H1 (cell line): ENCODE data around the gene ARHGAP10. TPM values are rescaled to one million over a fixed set of nuclear protein-coding genes. Genes with fewer than 3 reads are reported as not detected.

Experiments used
- CTCF ChIA-PET: fragments of 300-600 bp; sonication (Branson Sonifier 250); formaldehyde crosslinking; loops from one replicate; lab custom pipeline; 2021; ENCODE audit not compliant: partially characterized antibody; lab: Charles Lee
- POLR2A ChIA-PET: fragments of 300-600 bp; sonication (Branson Sonifier 250); formaldehyde crosslinking; loops from one replicate; lab custom pipeline; 2021; ENCODE audit warnings: inconsistent platforms; ENCODE audit not compliant: partially characterized antibody; lab: Charles Lee
- DNase-seq, 2 experiments: peaks; one replicate each; pipeline versions ENCODE4 v3.0.0 to v3.0.0-alpha.2; 2010 to 2022; ENCODE audit warnings: low spot score in 2 of 2, low read depth in 1 of 2, mixed read lengths in 1 of 2
- FAIRE-seq: peaks from 2 replicates; lab custom pipeline; 2011; peaks lifted over from hg19 to GRCh38; lab: Jason Lieb, UNC
- H2AFZ ChIP-seq: 2 replicates; pipeline ENCODE4 v1.8.1; 2012; ENCODE audit warnings: low read length, inconsistent platforms
- H2AK5ac ChIP-seq: 2 replicates; pipeline ENCODE4 v1.6.1; 2013; ENCODE audit warnings: low read depth, low read length
- H2BK120ac ChIP-seq: replicated peaks from 2 replicates; pipeline ENCODE3; 2013; ENCODE audit warnings: low read depth, low read length, inconsistent platforms
- H2BK12ac ChIP-seq: 2 replicates; pipeline ENCODE4 v1.6.1; 2013; ENCODE audit warnings: low read depth, low read length
- H2BK15ac ChIP-seq: 2 replicates; pipeline ENCODE4 v1.6.1; 2013; ENCODE audit warnings: low read length
- H2BK20ac ChIP-seq: 2 replicates; pipeline ENCODE4 v1.6.1; 2013; ENCODE audit warnings: low read length
- H2BK5ac ChIP-seq: 2 replicates; pipeline ENCODE4 v1.6.1; 2013; ENCODE audit warnings: low read depth, low read length
- H3K14ac ChIP-seq: 2 replicates; pipeline ENCODE4 v1.6.1; 2013; ENCODE audit warnings: inconsistent platforms; ENCODE audit not compliant: insufficient read length
- H3K18ac ChIP-seq: 2 replicates; pipeline ENCODE4 v1.6.1; 2013; ENCODE audit warnings: low read length; ENCODE audit errors: extremely low read depth
- H3K23ac ChIP-seq: 2 replicates; pipeline ENCODE4 v1.6.1; 2013; ENCODE audit warnings: inconsistent platforms; ENCODE audit not compliant: insufficient read length
- H3K23me2 ChIP-seq: 2 replicates; pipeline ENCODE4 v1.6.1; 2013; ENCODE audit warnings: low read depth, low read length
- H3K27ac ChIP-seq: 2 replicates; pipeline ENCODE4 v1.6.1; 2011; ENCODE audit warnings: low read depth, low read length, inconsistent platforms
- H3K27me3 ChIP-seq, 4 experiments: replicated peaks in 1 of 4; 1 replicate in 1 of 4; 2 replicates in 3 of 4; pipeline versions ENCODE4 v1.6.1 to v1.8.1; 2011 to 2013; ENCODE audit warnings: low read length in 3 of 4, mild to moderate bottlenecking in 3 of 4, inconsistent platforms in 2 of 4, mixed read lengths in 2 of 4, moderate library complexity in 1 of 4; ENCODE audit not compliant: control insufficient read depth in 3 of 4, insufficient read depth in 3 of 4; ENCODE audit errors: extremely low read depth in 1 of 4
- H3K36me3 ChIP-seq, 4 experiments: 2 replicates each; pipeline versions ENCODE4 v1.6.1 to v1.8.1; 2011 to 2013; ENCODE audit warnings: mild to moderate bottlenecking in 4 of 4, low read length in 3 of 4, moderate library complexity in 2 of 4, control low read depth in 1 of 4, inconsistent platforms in 1 of 4; ENCODE audit not compliant: insufficient read depth in 4 of 4, control insufficient read depth in 2 of 4
- H3K4ac ChIP-seq: replicated peaks from 2 replicates; pipeline ENCODE3; 2013; ENCODE audit warnings: low read length, low read depth, mixed read lengths, inconsistent platforms; ENCODE audit not compliant: insufficient read length
- H3K4me1 ChIP-seq, 4 experiments: replicated peaks in 1 of 4; 1 replicate in 1 of 4; 2 replicates in 3 of 4; pipeline versions ENCODE4 v1.6.1 to v1.8.1; 2011 to 2013; ENCODE audit warnings: low read length in 3 of 4, inconsistent platforms in 2 of 4, mixed read lengths in 1 of 4; ENCODE audit not compliant: insufficient read depth in 4 of 4, control insufficient read depth in 3 of 4
- H3K4me2 ChIP-seq, 2 experiments: 2 replicates each; pipeline versions ENCODE4 v1.6.1 to v1.8.1; 2011 to 2013; ENCODE audit warnings: low read depth in 2 of 2, low read length in 2 of 2, control low read depth in 1 of 2, inconsistent platforms in 1 of 2, mild to moderate bottlenecking in 1 of 2; ENCODE audit not compliant: insufficient read depth in 1 of 2
- H3K4me3 ChIP-seq, 4 experiments: fragments of 200-600, 300-600 bp in 1 of 4; sonication (generic), shearing (Covaris generic), sonication (Bioruptor Twin) in 1 of 4; 2 replicates each; pipeline versions ENCODE4 v1.5.1 to v1.8.1; 2011 to 2016; ENCODE audit warnings: low read length in 4 of 4, low read depth in 3 of 4, control low read depth in 2 of 4, inconsistent platforms in 2 of 4, mild to moderate bottlenecking in 2 of 4, mixed read lengths in 1 of 4, moderate library complexity in 1 of 4; ENCODE audit not compliant: insufficient read depth in 2 of 4; ENCODE audit errors: extremely low read depth in 1 of 4
- H3K56ac ChIP-seq: replicated peaks from 2 replicates; pipeline ENCODE3; 2013; ENCODE audit warnings: low read depth, mild to moderate bottlenecking, mixed read lengths, low read length, inconsistent platforms; ENCODE audit not compliant: insufficient read length
- H3K79me1 ChIP-seq: 2 replicates; pipeline ENCODE4 v1.6.1; 2013; ENCODE audit warnings: low read depth, low read length, control low read depth
- H3K79me2 ChIP-seq, 2 experiments: 2 replicates each; pipeline versions ENCODE4 v1.6.1 to v1.8.1; 2012 to 2013; ENCODE audit warnings: low read length in 2 of 2, mild to moderate bottlenecking in 2 of 2, inconsistent platforms in 1 of 2; ENCODE audit not compliant: insufficient read depth in 2 of 2, control insufficient read depth in 1 of 2
- H3K9ac ChIP-seq, 4 experiments: replicated peaks in 1 of 4; 1 replicate in 1 of 4; 2 replicates in 3 of 4; pipeline versions ENCODE4 v1.6.1 to v1.8.1; 2011 to 2013; ENCODE audit warnings: low read depth in 3 of 4, low read length in 3 of 4, control low read depth in 2 of 4, mild to moderate bottlenecking in 2 of 4, moderate library complexity in 2 of 4, inconsistent platforms in 1 of 4; ENCODE audit errors: extremely low read depth in 1 of 4
- H3K9me3 ChIP-seq, 2 experiments: 2 replicates each; pipeline versions ENCODE4 v1.6.1 to v1.8.1; 2012 to 2013; ENCODE audit warnings: mild to moderate bottlenecking in 2 of 2, moderate library complexity in 2 of 2, control low read depth in 1 of 2, inconsistent platforms in 1 of 2, low read depth in 1 of 2, low read length in 1 of 2, mixed read lengths in 1 of 2; ENCODE audit not compliant: insufficient read depth in 2 of 2
- H4K20me1 ChIP-seq, 2 experiments: replicated peaks in 1 of 2; 2 replicates each; pipeline versions ENCODE3 to v1.8.1; 2011 to 2013; ENCODE audit warnings: inconsistent platforms in 2 of 2, low read length in 2 of 2, mild to moderate bottlenecking in 1 of 2; ENCODE audit not compliant: insufficient read depth in 2 of 2, control insufficient read depth in 1 of 2
- H4K5ac ChIP-seq: 2 replicates; pipeline ENCODE4 v1.6.1; 2013; ENCODE audit warnings: low read length, low read depth, mixed read lengths, inconsistent platforms; ENCODE audit not compliant: insufficient read length
- H4K8ac ChIP-seq: 2 replicates; pipeline ENCODE4 v1.8.0; 2013; ENCODE audit warnings: mild to moderate bottlenecking, moderate library complexity, low read length, inconsistent platforms; ENCODE audit not compliant: insufficient read depth; ENCODE audit errors: extremely low read depth
- H4K91ac ChIP-seq: replicated peaks from 2 replicates; pipeline ENCODE3; 2013; ENCODE audit warnings: low read length, mixed read lengths, inconsistent platforms; ENCODE audit not compliant: insufficient read length
- ASH2L ChIP-seq: fragments of 200-600, 300-600 bp; sonication (generic); IDR thresholded peaks from one replicate; pipeline ENCODE4 v1.7.1; 2017; ENCODE audit warnings: low read length
- BACH1 ChIP-seq: IDR thresholded peaks from 2 replicates; pipeline ENCODE4 v1.6.1; 2012; ENCODE audit warnings: low read length, improper control_type of control experiment
- BRCA1 ChIP-seq: IDR thresholded peaks from 2 replicates; pipeline ENCODE4 v1.6.1; 2012; ENCODE audit warnings: low read depth, low read length, improper control_type of control experiment
- CBX5 ChIP-seq: fragments of 300-800, 300-1000 bp; sonication (generic); IDR thresholded peaks from 2 replicates; pipeline ENCODE4 v1.7.1; 2016; ENCODE audit warnings: antibody characterized with exemption, low read length, low read depth
- CHD2 ChIP-seq: IDR thresholded peaks from 2 replicates; pipeline ENCODE4 v1.6.1; 2012; ENCODE audit warnings: low read length, improper control_type of control experiment
- CTCF ChIP-seq, 3 experiments: IDR thresholded peaks; 1 replicate in 2 of 3; 2 replicates in 1 of 3; pipeline versions ENCODE4 v1.5.1 to v1.6.1; 2011; ENCODE audit warnings: low read length in 3 of 3, mild to moderate bottlenecking in 3 of 3, inconsistent platforms in 2 of 3, low read depth in 1 of 3, moderate library complexity in 1 of 3; ENCODE audit not compliant: insufficient read depth in 1 of 3; ENCODE audit errors: control extremely low read depth in 1 of 3
- EGR1 ChIP-seq: IDR thresholded peaks from 2 replicates; pipeline ENCODE4 v1.6.1; 2011; ENCODE audit warnings: low read depth, low read length, borderline replicate concordance
- JUND ChIP-seq: IDR thresholded peaks from 2 replicates; pipeline ENCODE4 v1.6.1; 2011; ENCODE audit warnings: mild to moderate bottlenecking, improper control_type of control experiment, low read length
- NANOG ChIP-seq: IDR thresholded peaks from 2 replicates; pipeline ENCODE4 v1.6.1; 2011; ENCODE audit warnings: low read length, low read depth, mild to moderate bottlenecking, inconsistent platforms; ENCODE audit not compliant: insufficient read depth, poor library complexity, severe bottlenecking
- RBBP5 ChIP-seq: IDR thresholded peaks from 2 replicates; pipeline ENCODE4 v1.7.1; 2012; ENCODE audit warnings: low read depth, mild to moderate bottlenecking, inconsistent platforms, low read length, moderate library complexity, borderline replicate concordance
- RXRA ChIP-seq: IDR thresholded peaks from 2 replicates; pipeline ENCODE4 v1.6.1; 2011; ENCODE audit warnings: low read depth, mild to moderate bottlenecking, low read length, moderate library complexity; ENCODE audit not compliant: insufficient read depth
- SUZ12 ChIP-seq: fragments of 200-600 bp; sonication (generic); IDR thresholded peaks from 2 replicates; pipeline ENCODE4 v1.6.1; 2012; ENCODE audit warnings: mild to moderate bottlenecking, inconsistent platforms, low read length, moderate library complexity, mixed read lengths
- TAF1 ChIP-seq: IDR thresholded peaks from 2 replicates; pipeline ENCODE4 v1.6.1; 2011; ENCODE audit warnings: mild to moderate bottlenecking, low read depth, low read length
- WGBS, 2 experiments: shearing (Covaris generic) in 1 of 2; methylation state at CpG; one replicate each; pipeline versions ENCODE4 v1.1.6 to v1.1.7; 2013 to 2015; ENCODE audit warnings: low lambda C conversion rate in 2 of 2, mixed read lengths in 2 of 2, inconsistent platforms in 1 of 2, low coverage in 1 of 2, missing lambda C conversion rate in 1 of 2; ENCODE audit not compliant: insufficient replicate concordance in 2 of 2, insufficient coverage in 1 of 2, insufficient read length in 1 of 2; ENCODE audit errors: extremely low coverage in 1 of 2, missing lambda C conversion rate in 1 of 2; 5-methylcytosine and 5-hydroxymethylcytosine counted together
- polyA plus RNA-seq, 7 experiments: library from polyadenylated mRNA; depleted of rRNA in 3 of 7; stranded (reverse) in 5 of 7; unstranded in 2 of 7; fragments of >200 nt in 5 of 7; fragments of 200-250 nt in 2 of 7; gene quantifications; 1 replicate in 5 of 7; 2 replicates in 1 of 7; 4 replicates in 1 of 7; pipeline versions ENCODE4 v1.2.1 to v1.2.3, GENCODE V29; 2011 to 2013; ENCODE audit warnings: missing spikeins in 2 of 7, mixed read lengths in 2 of 7
- total RNA-seq: library from RNA; stranded (reverse); fragmentation: NEBNext Ultra II Directional; extraction: Animal tissue kit (Norgen Biotek cat#: 25700); gene quantifications from 2 replicates; pipeline ENCODE4 v1.2.1, GENCODE V29; 2021

ARHGAP10 gene
- total and polyA plus RNA-seq, 2 of the 8 experiments (the other 6 are each of a cell fraction or from before 2014, with no cell fraction given): 3.7 to 6.1 TPM

DNA sequence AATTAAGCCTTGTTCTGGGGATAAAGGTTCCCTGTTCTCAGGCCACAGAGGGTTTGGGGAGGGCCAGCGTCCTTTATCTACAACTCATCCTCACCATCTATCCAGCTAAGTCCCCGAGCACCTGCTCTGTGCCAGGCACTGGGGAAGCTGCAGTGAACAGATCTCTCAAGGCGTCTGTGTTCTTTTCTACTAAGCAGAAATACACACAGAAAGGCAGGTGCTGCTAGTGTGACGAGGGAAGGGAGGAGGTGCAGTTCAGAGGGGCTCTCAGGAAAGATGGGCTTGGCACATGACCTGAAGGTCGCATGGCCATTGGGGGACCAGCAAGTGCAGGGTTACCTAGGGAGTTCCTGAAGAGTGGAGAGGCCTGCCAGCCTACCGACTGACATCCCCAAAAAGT, 358.1 kb downstream of the ARHGAP10 start:
- no peaks in the 10 kb centered on the region for H3K79me1 ChIP-seq
- H3K36me3 ChIP-seq: no peaks in the 10 kb centered on the region
- DNase-seq (no peak), FAIRE-seq (no peak)
- H2BK15ac ChIP-seq: no peak overlapping the region
- no peak overlapping the region for H3K56ac ChIP-seq
- H3K9me3 ChIP-seq: no peaks in the 10 kb centered on the region
- no peak overlapping the region for H3K4me2 ChIP-seq
- H4K8ac ChIP-seq: no peak overlapping the region
- H4K5ac ChIP-seq: no peak overlapping the region
- ChIA-PET CTCF (no interaction called here), POLR2A (no interaction called here)
- no peak overlapping the region for H2BK120ac ChIP-seq
- no peak overlapping the region for H2AK5ac ChIP-seq
- no peak overlapping the region; the same call in 1 of the 2 replicates for H2BK5ac ChIP-seq
- no peak overlapping the region for H3K18ac ChIP-seq
- H3K4ac ChIP-seq: no peak overlapping the region
- no peak overlapping the region for H4K91ac ChIP-seq
- H3K23ac ChIP-seq: no peak overlapping the region
- H2BK12ac ChIP-seq: no peak overlapping the region
- no peaks in the 10 kb centered on the region for H4K20me1 ChIP-seq
- no peaks in the 10 kb centered on the region for H3K4me1 ChIP-seq
- no peak overlapping the region for H3K27ac ChIP-seq
- no peaks in the 10 kb centered on the region for H3K79me2 ChIP-seq
- no peaks in the 10 kb centered on the region for H3K23me2 ChIP-seq
- H2AFZ ChIP-seq: no peak overlapping the region
- no peak overlapping the region for H3K4me3 ChIP-seq
- no peak overlapping the region for H3K14ac ChIP-seq
- no peak overlapping the region for H2BK20ac ChIP-seq
- H3K9ac ChIP-seq: no peak overlapping the region
- H3K27me3 ChIP-seq: no peaks in the 10 kb centered on the region
- WGBS, 2 experiments: 91% methylated on average over 6 of the region's 6 CpGs; no CpG with 5 or more reads in 1 of the 2 experiments
- TF ChIP-seq ASH2L: no peak
- TF ChIP-seq TAF1: no peak
- no peak for TF ChIP-seq CTCF (IDR thresholded peaks at IDR 0.05; ENCODE audit: control extremely low read depth in 1 of 3, insufficient read depth in 1 of 3, low read depth in 1 of 3, low read length in 3 of 3)
- no peak for TF ChIP-seq SUZ12
- no peak for TF ChIP-seq RBBP5
- no peak for TF ChIP-seq RXRA
- no peak for TF ChIP-seq BACH1
- TF ChIP-seq BRCA1: no peak
- no peak for TF ChIP-seq CHD2
- TF ChIP-seq NANOG: no peak
- no peak for TF ChIP-seq CBX5
- TF ChIP-seq JUND: no peak
- TF ChIP-seq EGR1: no peak
